Right ventricle myocardium superior (tissue), 1 donor: ENCODE results near the gene SPATA31C1. TPM values are rescaled to one million over a fixed set of nuclear protein-coding genes. Genes with fewer than 3 reads are reported as not detected.
"Not testable (repeated sequence)": the region's sequence is repeated elsewhere in the genome, so short reads cannot be mapped to it uniquely, and the experiment has no call there.

Experiments
- ATAC-seq: fragments of 200-7000 bp; cut with Tn5 transposase; one replicate; pipeline ENCODE4 v1.9.1; 2020; ENCODE audit warnings: mild to moderate bottlenecking; ENCODE audit not compliant: poor library complexity
- DNase-seq: peaks from one replicate; pipeline ENCODE4 v3.0.0-alpha.2; 2020
- intact Hi-C: fragments of 100-400 bp; cut with DNase I; formaldehyde crosslinking; loops from one replicate; pipeline ENCODE4 v1.11.2; 2022
- long read RNA-seq: library from polyadenylated mRNA; unstranded; transcript quantifications from one replicate; pipeline ENCODE4 v2.0.0, GENCODE V29; 2021
- total RNA-seq: library from RNA; stranded (reverse); fragmentation: NEBNext Ultra II Directional; extraction: Animal tissue kit (Norgen Biotek cat#: 25700); gene quantifications from one replicate; pipeline ENCODE4 v1.2.1, GENCODE V29; 2021
- donor health status: DM: no; HTN: yes; CAD: no; lungs with severe emphysema.

Gene SPATA31C1
- not detected for total RNA-seq
- long read RNA-seq: 0 reads

DNA sequence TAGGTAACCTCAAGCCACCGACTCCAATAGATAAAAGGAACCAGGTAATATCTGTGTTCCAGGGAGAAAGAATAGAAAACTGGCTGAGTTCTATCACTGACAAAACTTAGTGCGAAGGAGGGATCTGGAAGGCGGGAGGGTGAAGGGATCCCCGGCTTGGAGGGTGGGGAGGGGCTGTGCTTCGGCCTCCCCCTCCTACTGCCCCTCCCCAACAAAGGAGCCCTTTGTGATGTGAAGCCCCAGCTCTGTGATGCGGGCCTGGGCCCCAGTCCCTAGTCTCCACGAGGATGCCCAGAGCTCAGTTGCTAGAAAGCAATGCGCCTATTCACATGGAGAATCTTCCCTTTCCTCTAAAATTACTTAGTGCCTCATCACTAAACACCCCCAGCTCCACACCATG is at the start of gene SPATA31C1:
Gene SPATA31C1, plus strand, starts transcription at position 301 of the 400 bp plus-strand sequence.
- DNase-seq, intact Hi-C loops, ATAC-seq: not testable (repeated sequence)

GRCh38 chr9:87868175-87868574 is 49.6 kb upstream of the SPATA31C1 start:
- intact Hi-C loops: no loop called here
- DNase-seq (no peak), ATAC-seq (no peak)

- DNase-seq: no peak
- intact Hi-C loops: no loop called here
- no peak for ATAC-seq
Measured at GRCh38 chr9:87868635-87869034, 49.1 kb upstream of the SPATA31C1 start.

- intact Hi-C loops: no loop called here
- no peak for DNase-seq
- no peak for ATAC-seq
Measured at GRCh38 chr9:87869082-87869481, 48.7 kb upstream of the SPATA31C1 start.

DNA sequence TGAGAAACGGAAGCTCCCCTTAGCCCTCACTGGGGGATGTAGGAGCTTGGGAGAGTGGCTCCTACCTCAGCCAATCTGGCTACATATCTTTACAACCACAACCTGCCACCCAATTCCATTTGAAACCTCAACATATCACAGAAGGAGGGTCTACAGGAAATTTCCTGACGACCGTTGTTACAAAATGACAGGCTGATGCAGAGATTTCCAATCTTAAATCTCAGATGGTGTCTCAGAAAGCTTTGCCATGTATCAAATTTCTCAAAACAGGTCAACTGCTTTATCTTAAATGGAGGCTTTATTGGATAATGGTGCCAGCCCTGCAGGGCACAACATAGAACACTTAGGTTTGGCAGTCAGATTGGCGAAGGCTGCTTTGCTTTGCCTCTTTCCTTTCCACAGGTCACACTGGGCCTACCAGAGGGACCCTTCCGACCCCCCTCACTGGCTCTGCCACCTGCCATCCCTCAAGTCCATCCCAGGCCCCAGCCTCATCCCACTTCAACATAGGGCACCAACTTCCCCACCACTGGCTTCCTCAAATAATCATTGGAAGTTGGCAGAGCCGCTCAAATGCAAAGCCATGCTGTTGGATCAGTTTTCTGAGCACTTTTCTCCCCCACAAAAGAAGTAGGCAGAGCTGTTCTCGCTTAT is 46.2 kb upstream of the SPATA31C1 start:
- DNase-seq (no peak), ATAC-seq (no peak)
- intact Hi-C loops: no loop called here

- ATAC-seq (no peak), DNase-seq (no peak)
- intact Hi-C loops: no loop called here
Measured at GRCh38 chr9:87872079-87872624, 45.6 kb upstream of the SPATA31C1 start.

- intact Hi-C loops: no loop called here
- DNase-seq: no peak
- ATAC-seq: no peak
Measured at GRCh38 chr9:87873607-87874303, 44.0 kb upstream of the SPATA31C1 start.

GRCh38 chr9:87874304-87874623 is 43.5 kb upstream of the SPATA31C1 start:
- DNase-seq (no peak), ATAC-seq (no peak)
- intact Hi-C loops: no loop called here

DNA sequence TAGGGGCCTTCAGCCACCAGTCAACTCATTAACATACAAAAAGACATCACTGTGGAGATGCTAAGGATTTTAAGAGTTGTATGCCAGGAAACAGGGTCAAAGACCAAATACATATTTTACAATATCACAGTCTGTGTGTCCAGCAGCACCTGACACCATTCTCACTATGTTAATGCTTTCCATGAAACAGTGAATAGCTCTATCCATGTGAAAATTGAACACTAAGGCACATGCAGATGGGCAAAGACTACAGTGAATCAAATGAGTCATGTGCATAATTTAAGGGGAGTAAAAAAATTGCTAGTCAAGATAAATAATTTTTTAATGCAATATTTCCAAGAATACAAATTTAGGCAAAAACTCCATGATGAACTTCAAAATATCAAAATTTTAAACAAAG is 42.7 kb upstream of the SPATA31C1 start:
- intact Hi-C loops: no loop called here
- ATAC-seq (no peak), DNase-seq (no peak)

- no peak for ATAC-seq
Measured at GRCh38 chr9:87875831-87876545, 41.8 kb upstream of the SPATA31C1 start.

GRCh38 chr9:87876708-87877107 is 41.1 kb upstream of the SPATA31C1 start:
- ATAC-seq (no peak), DNase-seq (no peak)
- intact Hi-C loops: no loop called here

More at GRCh38 chr9:87875831-87876545, 41.8 kb upstream of the SPATA31C1 start:
- intact Hi-C loops: no loop called here
- DNase-seq: no peak

DNA sequence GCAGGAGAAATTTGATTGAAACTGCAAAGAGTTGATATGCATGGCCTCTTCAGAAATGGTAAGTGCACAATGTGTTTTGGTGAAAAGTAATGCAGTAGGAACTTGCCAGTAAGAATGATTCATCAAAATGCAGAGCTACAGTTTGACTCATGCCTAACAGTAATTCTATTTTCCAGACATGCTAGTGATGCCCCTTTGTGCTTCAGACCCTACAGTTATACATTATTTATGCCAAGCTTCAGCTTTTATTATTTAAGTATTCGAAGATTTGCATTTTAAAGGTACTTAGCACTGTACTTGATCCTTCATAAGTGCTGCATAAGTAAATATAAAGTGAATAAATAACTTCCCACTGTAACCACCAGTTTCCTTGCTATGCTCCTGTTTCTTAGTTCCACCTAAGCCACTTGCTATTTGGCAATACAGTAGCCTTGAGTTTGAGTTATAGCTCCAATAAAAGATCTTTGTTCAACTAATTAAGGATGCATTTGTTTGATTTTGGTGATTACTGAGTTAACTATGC is 38.7 kb upstream of the SPATA31C1 start:
- ATAC-seq: no peak
- intact Hi-C loops: no loop called here
- DNase-seq: no peak

DNA sequence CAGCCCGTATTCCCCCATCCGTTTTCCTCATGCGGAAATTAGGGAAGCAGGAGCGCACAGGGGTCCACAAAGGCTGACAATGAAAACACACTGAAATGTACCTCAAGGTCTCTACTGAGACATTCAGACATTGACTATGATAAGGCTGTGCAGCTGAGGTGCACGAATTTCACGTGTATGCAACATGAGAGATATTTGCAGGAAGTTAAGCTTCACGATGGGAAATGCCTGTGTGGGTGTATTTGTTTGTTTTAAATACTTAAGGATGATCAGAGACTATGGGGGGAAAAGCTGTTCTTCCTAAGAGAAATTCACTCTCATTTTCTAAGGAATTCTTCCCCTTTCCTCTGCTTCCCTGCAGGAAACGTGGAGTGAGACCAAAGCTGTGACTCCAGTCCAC is 37.6 kb upstream of the SPATA31C1 start:
- DNase-seq: no peak
- ATAC-seq: no peak
- intact Hi-C loops: no loop called here

GRCh38 chr9:87880683-87881082 is 37.1 kb upstream of the SPATA31C1 start:
- ATAC-seq (no peak), DNase-seq (no peak)
- intact Hi-C loops: no loop called here

DNA sequence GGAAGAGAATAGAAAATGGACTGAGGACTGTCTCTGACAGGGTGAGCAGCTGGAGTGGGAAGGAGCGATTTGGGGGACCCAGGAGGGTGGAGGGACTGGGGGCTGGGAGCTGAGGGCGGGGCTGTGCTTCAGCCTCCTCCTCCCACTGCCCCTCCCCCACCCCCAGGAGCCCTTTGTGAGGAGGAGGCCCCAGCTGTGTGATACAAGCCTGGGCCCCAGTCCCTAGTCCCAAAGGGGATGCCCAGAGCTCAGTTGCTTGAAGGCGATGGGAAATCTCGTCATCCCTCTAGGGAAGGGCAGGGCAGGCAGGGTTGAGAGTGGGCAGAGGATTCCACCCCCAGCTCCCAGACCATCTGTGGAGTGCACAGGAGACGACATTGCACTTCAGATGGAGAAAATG is 35.1 kb upstream of the SPATA31C1 start, which contains the start of gene SPATA31E1:
Gene SPATA31E1, plus strand, starts transcription at position 251 of the 400 bp plus-strand sequence. Its CDS starts 15 bp downstream, at position 266.
- DNase-seq: no peak
- intact Hi-C loops: no loop called here
- no peak for ATAC-seq

- DNase-seq (no peak), ATAC-seq (no peak)
- intact Hi-C loops: no loop called here
Measured at GRCh38 chr9:87883274-87883673, 34.5 kb upstream of the SPATA31C1 start.

- intact Hi-C loops: no loop called here
- DNase-seq: no peak
- ATAC-seq: no peak
Measured at GRCh38 chr9:87883990-87884389, 33.8 kb upstream of the SPATA31C1 start.

GRCh38 chr9:87884578-87885459 is 32.9 kb upstream of the SPATA31C1 start:
- intact Hi-C loops: no loop called here
- DNase-seq (no peak), ATAC-seq (no peak)
